ENCODE results near the gene MAP2K1. TPM values are rescaled to one million over a fixed set of nuclear protein-coding genes. Genes with fewer than 3 reads are reported as not detected.

MAP2K1 gene
- total and polyA plus RNA-seq, 11 donors, result 15.8 to 164 (median 39.3) TPM

- WGBS, 4 donors, result 52 to 67% (median 59%) methylated on average over 7 of the region's 7 CpGs
- Histone ChIP-seq H3K36me3 (peaks cover 0 to 7% (median 0%) of the 10 kb centered on the region in 9 donors), H3K9me3 (no peaks in the 10 kb centered on the region), H3K27ac (peak overlapping the region in 6 of 12 donors; percentile 3 to 72 (median 41)), H3K27me3 (no peaks in the 10 kb centered on the region), H3K4me3 (no peak overlapping the region), H3K4me1 (peaks cover 0 to 91% (median 32%) of the 10 kb centered on the region in 12 donors)
- DNase-seq (no peak), ATAC-seq (peak in 2 of 4 donors; percentile 16 to 54)
- intact Hi-C loops (cut with DNase I), result no loop called here
- peak in 1 of 12 donors; percentile 25 for TF ChIP-seq CTCF (IDR thresholded peaks at IDR 0.05)
- no peak for TF ChIP-seq POLR2A (IDR thresholded peaks at IDR 0.05)
Measured at GRCh38 chr15:66404532-66404931, 17.8 kb downstream of the MAP2K1 start.

- ATAC-seq (peak; percentile 57 to 88 (median 76)), DNase-seq (no peak)
- Histone ChIP-seq H3K27me3 (no peaks in the 10 kb centered on the region), H3K4me3 (no peak overlapping the region), H3K36me3 (peaks cover 0 to 2% (median 0%) of the 10 kb centered on the region in 9 donors), H3K27ac (peak overlapping the region in 10 of 12 donors; percentile 9 to 72 (median 48)), H3K4me1 (peaks cover 0 to 95% (median 35%) of the 10 kb centered on the region in 12 donors), H3K9me3 (no peaks in the 10 kb centered on the region)
- no peak for TF ChIP-seq CTCF (IDR thresholded peaks at IDR 0.05)
- TF ChIP-seq POLR2A (IDR thresholded peaks at IDR 0.05), result no peak
- intact Hi-C loops (cut with DNase I), result no loop called here
- WGBS, 4 donors, result 48 to 64% (median 53%) methylated on average over 2 of the region's 2 CpGs
Measured at GRCh38 chr15:66405007-66405406, 18.3 kb downstream of the MAP2K1 start.

GRCh38 chr15:66405615-66406014 lies 18.9 kb downstream of the MAP2K1 start:
- H3K4me3 ChIP-seq, result no peak overlapping the region
- H3K9me3 ChIP-seq, result no peaks in the 10 kb centered on the region
- TF ChIP-seq CTCF (IDR thresholded peaks at IDR 0.05) (no peak), POLR2A (IDR thresholded peaks at IDR 0.05) (no peak)
- H3K36me3 ChIP-seq, result no peaks in the 10 kb centered on the region
- intact Hi-C loops (cut with DNase I), result loop anchor here in 1 of 10 donors (2.0 kb wide), 1 partner anchor 15 kb away; no protein-coding TSS in a partner anchor
- H3K4me1 ChIP-seq, result peaks cover 0 to 96% (median 38%) of the 10 kb centered on the region in 12 donors
- no peaks in the 10 kb centered on the region for H3K27me3 ChIP-seq
- peak overlapping the region in 10 of 12 donors; percentile 9 to 72 (median 48) for H3K27ac ChIP-seq
- 43 to 59% (median 51%) methylated on average over 3 of the region's 3 CpGs for WGBS, 4 donors
- peak in 1 of 4 donors; percentile 39 for ATAC-seq
- no peak for DNase-seq

DNA sequence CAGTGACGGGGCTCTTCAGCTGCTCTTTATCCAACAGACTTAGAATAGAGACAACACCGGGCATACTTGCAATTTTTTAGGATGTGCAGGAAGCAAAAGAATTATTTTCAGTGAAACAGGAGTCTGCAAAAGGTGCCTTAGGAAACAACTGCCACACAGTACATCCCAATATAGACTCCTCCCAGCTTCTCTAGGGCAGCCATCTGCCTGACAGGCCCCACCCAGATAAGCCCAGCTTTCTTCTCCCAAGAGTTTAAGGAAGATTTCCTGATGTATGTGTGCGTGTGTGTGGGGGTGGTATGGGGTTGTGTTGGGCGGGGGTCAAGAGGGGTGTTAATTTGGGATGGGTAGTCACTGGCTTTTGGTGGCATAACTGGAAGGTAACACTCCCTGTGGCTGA lies 21.5 kb downstream of the MAP2K1 start:
- WGBS, 4 donors, result 83 to 88% (median 86%) methylated on average over 4 of the region's 4 CpGs
- no peaks in the 10 kb centered on the region for H3K27me3 ChIP-seq
- H3K4me3 ChIP-seq, result no peak overlapping the region
- intact Hi-C loops (cut with DNase I), result no loop called here
- no peak for TF ChIP-seq CTCF (IDR thresholded peaks at IDR 0.05)
- TF ChIP-seq POLR2A (IDR thresholded peaks at IDR 0.05), result no peak
- H3K36me3 ChIP-seq, result no peaks in the 10 kb centered on the region
- H3K27ac ChIP-seq, result no peak overlapping the region
- no peak for DNase-seq
- no peak for ATAC-seq
- H3K9me3 ChIP-seq, result no peaks in the 10 kb centered on the region
- peaks cover 0 to 99% (median 47%) of the 10 kb centered on the region in 12 donors for H3K4me1 ChIP-seq
